BJ (cell line): ENCODE data around the gene GALR2. TPM values are rescaled to one million over a fixed set of nuclear protein-coding genes. Genes with fewer than 3 reads are reported as not detected.

ENCODE experiments used
- CTCF ChIA-PET: fragments of 350-600 bp; formaldehyde crosslinking; extraction: SDS; loops from one replicate; lab custom pipeline; 2021; ENCODE audit warnings: antibody characterized with exemption, inconsistent platforms; lab: Yijun Ruan, JAX
- POLR2A ChIA-PET: fragments of 300-600 bp; sonication (Branson Sonifier 250); formaldehyde crosslinking; extraction: SDS; loops from one replicate; lab custom pipeline; 2021; ENCODE audit warnings: antibody characterized with exemption; lab: Charles Lee
- DNase-seq: peaks from one replicate; pipeline ENCODE4 v3.0.0-alpha.2; 2011; ENCODE audit warnings: low read depth
- H3K27me3 ChIP-seq: 2 replicates; pipeline ENCODE4 v1.6.0; 2011; ENCODE audit warnings: low read length; ENCODE audit not compliant: control insufficient read depth, insufficient read depth
- H3K36me3 ChIP-seq: 2 replicates; pipeline ENCODE4 v1.5.1; 2011; ENCODE audit warnings: low read length; ENCODE audit not compliant: control insufficient read depth, insufficient read depth
- H3K4me3 ChIP-seq: 2 replicates; pipeline ENCODE4 v1.5.1; 2011; ENCODE audit warnings: low read depth, mild to moderate bottlenecking, control low read depth, low read length
- CTCF ChIP-seq: IDR thresholded peaks from 2 replicates; pipeline ENCODE4 v1.5.1; 2011; ENCODE audit warnings: low read depth, mild to moderate bottlenecking, control low read depth, inconsistent platforms, low read length, moderate library complexity; ENCODE audit not compliant: insufficient read depth
- polyA plus RNA-seq: library from polyadenylated mRNA; depleted of rRNA; stranded (reverse); fragments of >200 nt; gene quantifications from 2 replicates; pipeline ENCODE4 v1.2.3, GENCODE V29; 2011

GALR2 gene
- polyA plus RNA-seq, 1 experiment, result not detected

DNA sequence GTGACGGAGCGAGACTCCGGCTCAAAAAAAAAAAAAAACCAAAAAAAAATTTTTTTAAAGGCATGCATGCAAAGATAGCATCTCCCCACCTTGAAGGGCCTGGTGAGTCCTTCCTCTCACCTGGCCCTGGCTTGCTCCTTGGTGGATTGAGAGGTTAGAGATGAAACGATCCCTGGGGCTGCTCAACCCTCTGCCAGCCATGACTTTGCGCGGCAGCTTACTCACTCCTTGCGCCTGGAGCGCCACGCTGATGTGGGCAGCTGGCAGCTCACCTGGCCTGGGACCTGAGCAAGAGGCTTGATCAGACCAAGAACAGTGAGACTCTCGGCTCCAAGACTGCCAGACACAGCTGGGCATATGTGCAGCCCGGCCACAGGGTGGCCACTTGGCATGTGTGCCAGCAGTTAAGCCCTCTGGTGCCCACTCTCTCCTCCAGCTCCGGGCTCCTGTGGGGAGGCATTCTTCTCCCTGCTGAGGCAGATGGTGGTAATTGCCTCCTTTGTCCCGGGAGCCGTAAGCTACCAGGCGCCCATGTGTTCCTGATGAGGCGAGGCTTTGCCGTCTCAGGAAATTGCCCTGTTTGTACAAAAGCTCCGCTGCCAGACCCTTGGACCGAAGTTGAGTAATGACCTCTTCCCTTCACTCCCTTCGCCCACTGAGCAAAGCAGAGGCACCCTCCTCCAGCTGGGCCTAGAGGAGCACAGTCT lies 42.4 kb upstream of the GALR2 start:
- POLR2A ChIA-PET, result no interaction called here
- no peak for DNase-seq
- H3K36me3 ChIP-seq, result peaks cover 2% of the 10 kb centered on the region
- no peaks in the 10 kb centered on the region for H3K27me3 ChIP-seq
- no peak overlapping the region for H3K4me3 ChIP-seq
- CTCF ChIA-PET, result interaction anchor here (0.6 to 7.8 kb wide), 6 partner anchors 8 to 150 kb away, joined by 3 to 49 read pairs (median 3); no protein-coding TSS in a partner anchor
- TF ChIP-seq CTCF, result no peak

- ChIA-PET POLR2A (no interaction called here), CTCF (interaction anchor here (0.8 to 7.8 kb wide), 5 partner anchors 9 to 19 kb away, joined by 3 to 49 read pairs (median 3); no protein-coding TSS in a partner anchor)
- no peaks in the 10 kb centered on the region for H3K27me3 ChIP-seq
- no peak for DNase-seq
- peaks cover 2% of the 10 kb centered on the region for H3K36me3 ChIP-seq
- no peak overlapping the region for H3K4me3 ChIP-seq
- no peak for TF ChIP-seq CTCF
Measured at GRCh38 chr17:76032780-76033108, 41.8 kb upstream of the GALR2 start.

- TF ChIP-seq CTCF, result no peak
- no peak overlapping the region for H3K4me3 ChIP-seq
- ChIA-PET POLR2A (no interaction called here), CTCF (interaction anchor here (1.0 to 7.8 kb wide), 4 partner anchors 8 to 28 kb away, joined by 3 to 49 read pairs (median 3); no protein-coding TSS in a partner anchor)
- H3K36me3 ChIP-seq, result peaks cover 2% of the 10 kb centered on the region
- no peaks in the 10 kb centered on the region for H3K27me3 ChIP-seq
- no peak for DNase-seq
Measured at GRCh38 chr17:76033139-76033538, 41.4 kb upstream of the GALR2 start.

DNA sequence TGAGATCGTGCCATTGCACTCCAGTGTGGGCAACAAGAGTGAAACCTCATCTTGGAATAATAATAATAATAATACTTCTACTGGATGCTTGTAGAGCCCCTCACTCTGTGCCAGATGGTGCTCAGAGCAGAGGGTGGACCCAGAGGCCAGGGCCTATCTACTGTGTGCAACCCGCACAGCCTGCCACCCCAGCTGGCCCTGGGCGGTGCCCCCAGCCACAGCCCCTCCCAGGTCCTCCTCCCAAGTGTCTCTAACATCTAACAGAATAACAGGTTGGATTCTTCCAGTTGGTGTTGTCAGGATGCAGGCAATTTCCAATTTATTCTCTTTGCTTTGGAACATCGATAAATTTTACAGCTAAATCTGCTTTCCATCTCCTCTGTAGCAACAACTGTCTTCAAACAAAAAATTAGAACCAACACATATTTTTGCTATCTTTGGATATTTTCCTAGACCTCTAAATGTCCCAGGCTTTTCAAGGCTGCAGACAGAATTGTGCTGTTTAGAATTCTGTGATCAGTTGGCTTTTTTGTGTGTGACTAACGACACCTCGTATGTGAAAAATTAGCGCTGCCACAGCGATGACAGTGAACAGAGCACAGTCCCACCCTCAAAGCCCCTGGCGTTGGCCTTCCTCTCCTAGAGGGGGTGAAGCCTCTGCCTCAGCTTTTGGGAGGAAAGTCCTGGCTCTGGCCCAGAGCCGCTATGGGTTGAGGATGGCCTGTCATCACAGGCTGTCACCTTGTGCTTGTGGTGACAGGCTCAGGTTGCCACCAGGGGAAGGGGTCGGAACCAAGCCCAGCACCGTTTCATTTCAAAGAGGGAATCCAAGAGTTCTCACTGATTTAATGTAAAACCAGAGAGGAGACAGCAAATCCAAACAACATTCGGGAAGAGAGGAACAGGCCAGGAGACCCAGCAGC lies 39.9 kb upstream of the GALR2 start:
- peaks cover 8% of the 10 kb centered on the region for H3K36me3 ChIP-seq
- POLR2A ChIA-PET, result no interaction called here
- TF ChIP-seq CTCF, result no peak
- H3K27me3 ChIP-seq, result no peaks in the 10 kb centered on the region
- CTCF ChIA-PET, result interaction anchor here (0.6 to 7.8 kb wide), 2 partner anchors 21 to 245 kb away, joined by 3 to 49 read pairs; no protein-coding TSS in a partner anchor
- no peak overlapping the region for H3K4me3 ChIP-seq
- no peak for DNase-seq
